T-cell (primary cell): Measurements from ENCODE around the gene GLB1L. TPM values are rescaled to one million over a fixed set of nuclear protein-coding genes. Genes with fewer than 3 reads are reported as not detected.
"Not testable (repeated sequence)": the region's sequence is repeated elsewhere in the genome, so short reads cannot be mapped to it uniquely, and the experiment has no call there.

Experiments
- ATAC-seq, 4 experiments: fragments of 200-7000 bp in 3 of 4; fragments of 150-1000 bp in 1 of 4; cut with Tn5 transposase; replicated peaks in 1 of 4; 1 replicate in 3 of 4; 2 replicates in 1 of 4; pipeline ENCODE4 v1.10.0; 2021; ENCODE audit warnings: moderate library complexity in 3 of 4, mild to moderate bottlenecking in 2 of 4, moderate number of reproducible peaks in 1 of 4
- CTCF ChIA-PET, 2 donors: fragments of 300-600 bp; sonication (Branson Sonifier 250); formaldehyde crosslinking; loops; one replicate each; lab custom pipeline; 2022; ENCODE audit warnings: antibody characterized with exemption in 2 of 2; lab: Charles Lee
- POLR2A ChIA-PET, 2 donors: fragments of 300-600 bp; sonication (Branson Sonifier 250); formaldehyde crosslinking; loops; one replicate each; lab custom pipeline; 2022; ENCODE audit warnings: antibody characterized with exemption in 2 of 2; lab: Charles Lee
- DNase-seq, 35 experiments: peaks; one replicate each; pipeline versions ENCODE4 v3.0.0 to v3.0.0-alpha.2; 2013 to 2023
- H3K27ac ChIP-seq: one replicate; pipeline ENCODE4 v1.5.1; 2013; ENCODE audit warnings: low read length
- H3K27me3 ChIP-seq, 2 experiments: replicated peaks in 1 of 2; 1 replicate in 1 of 2; 2 replicates in 1 of 2; pipeline versions ENCODE4 v1.6.1 to v1.7.0; 2013; ENCODE audit warnings: low read length in 1 of 2, mixed read lengths in 1 of 2; ENCODE audit not compliant: control insufficient read depth in 2 of 2, insufficient read depth in 2 of 2; ENCODE audit errors: extremely low read depth in 1 of 2
- H3K36me3 ChIP-seq, 2 donors: 1 replicate in 1 of 2; 2 replicates in 1 of 2; pipeline versions ENCODE4 v1.6.1 to v1.7.0; 2013; ENCODE audit warnings: low read length in 1 of 2; ENCODE audit not compliant: control insufficient read depth in 2 of 2, insufficient read depth in 1 of 2; ENCODE audit errors: extremely low read depth in 1 of 2
- H3K4me1 ChIP-seq, 2 experiments: 1 replicate in 1 of 2; 2 replicates in 1 of 2; pipeline versions ENCODE4 v1.6.1 to v1.7.0; 2013; ENCODE audit warnings: low read length in 2 of 2, mixed read lengths in 1 of 2; ENCODE audit not compliant: insufficient read depth in 2 of 2, control insufficient read depth in 1 of 2; ENCODE audit errors: extremely low read depth in 1 of 2
- H3K4me3 ChIP-seq, 2 donors: 1 replicate in 1 of 2; 2 replicates in 1 of 2; pipeline versions ENCODE4 v1.5.1 to v1.7.0; 2013; ENCODE audit warnings: mild to moderate bottlenecking in 2 of 2, low read length in 1 of 2, moderate library complexity in 1 of 2; ENCODE audit not compliant: control insufficient read depth in 1 of 2; ENCODE audit errors: extremely low read depth in 1 of 2
- H3K9me3 ChIP-seq: 2 replicates; pipeline ENCODE4 v1.7.0; 2013
- H3K27ac Mint-ChIP-seq, 2 donors: one replicate each; pipeline ENCODE4 v1.8.0; 2020 to 2021; ENCODE audit warnings: mild to moderate bottlenecking in 2 of 2, mixed read lengths in 2 of 2
- H3K27me3 Mint-ChIP-seq, 2 donors: one replicate each; pipeline ENCODE4 v1.8.0; 2021 to 2022; ENCODE audit warnings: mixed read lengths in 2 of 2
- H3K36me3 Mint-ChIP-seq: one replicate; pipeline ENCODE4 v1.8.0; 2021; ENCODE audit warnings: mixed read lengths
- H3K4me1 Mint-ChIP-seq, 3 donors: one replicate each; pipeline ENCODE4 v1.8.0; 2020 to 2022; ENCODE audit warnings: mixed read lengths in 3 of 3, mild to moderate bottlenecking in 1 of 3
- H3K4me3 Mint-ChIP-seq, 3 donors: one replicate each; pipeline ENCODE4 v1.8.0; 2020 to 2022; ENCODE audit warnings: mild to moderate bottlenecking in 3 of 3, mixed read lengths in 3 of 3, moderate library complexity in 3 of 3
- H3K9me3 Mint-ChIP-seq, 3 donors: one replicate each; pipeline ENCODE4 v1.8.0; 2020 to 2022; ENCODE audit warnings: mixed read lengths in 3 of 3
- WGBS: methylation state at CpG from one replicate; pipeline ENCODE4 v1.1.5; 2013; ENCODE audit warnings: missing lambda C conversion rate; ENCODE audit not compliant: insufficient coverage; 5-methylcytosine and 5-hydroxymethylcytosine counted together
- total RNA-seq, 35 experiments: library from RNA in 6 of 35; stranded (reverse) in 6 of 35; fragments of 120-200 nt in 1 of 35; gene quantifications; one replicate each; pipeline versions ENCODE4 v1.2.1 to v1.2.4 and lab custom pipeline; 2013 to 2026

GLB1L gene
- total RNA-seq, 5 donors from 2014 or later (not counting 1 experiment from before 2014, with no cell fraction given), result 1.1 to 3.0 (median 1.8) TPM

DNA sequence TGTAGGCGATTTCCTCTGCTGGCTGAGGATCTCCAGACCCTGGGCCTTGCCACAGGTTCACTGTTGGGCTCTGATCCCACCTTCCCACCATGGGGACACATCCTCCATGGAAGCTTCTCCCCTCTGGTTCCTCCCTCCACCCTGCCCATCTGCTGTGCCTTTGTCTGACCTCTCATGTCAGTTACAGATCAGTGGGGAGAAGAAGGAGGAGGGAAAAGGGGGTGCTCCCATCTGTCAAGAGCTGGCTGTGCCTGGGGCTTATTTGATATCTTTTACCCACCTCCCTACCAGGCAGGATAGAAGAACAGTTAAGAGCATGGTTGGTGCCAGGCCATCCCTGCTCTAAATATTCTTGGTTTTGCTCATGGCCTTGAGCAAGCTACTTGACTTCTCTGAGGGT, 21.6 kb upstream of the GLB1L start:
- H3K27me3 ChIP-seq, result peaks cover 0 to 14% of the 10 kb centered on the region in 2 experiments
- H3K27ac ChIP-seq, result no peak overlapping the region
- no peaks in the 10 kb centered on the region for H3K9me3 ChIP-seq
- no peaks in the 10 kb centered on the region for H3K27me3 Mint-ChIP-seq
- no peaks in the 10 kb centered on the region for H3K36me3 ChIP-seq
- ChIA-PET POLR2A (no interaction called here), CTCF (no interaction called here)
- H3K27ac Mint-ChIP-seq, result no peak overlapping the region
- H3K4me3 ChIP-seq, result no peak overlapping the region
- no peaks in the 10 kb centered on the region for H3K36me3 Mint-ChIP-seq
- no CpG with 5 or more reads among the region's 1 CpG for WGBS
- H3K9me3 Mint-ChIP-seq, result no peaks in the 10 kb centered on the region
- H3K4me1 ChIP-seq, result no peaks in the 10 kb centered on the region
- peaks cover 0 to 1% (median 0%) of the 10 kb centered on the region in 3 donors for H3K4me1 Mint-ChIP-seq
- no peak for DNase-seq
- ATAC-seq, result no peak
- no peak overlapping the region for H3K4me3 Mint-ChIP-seq

DNA sequence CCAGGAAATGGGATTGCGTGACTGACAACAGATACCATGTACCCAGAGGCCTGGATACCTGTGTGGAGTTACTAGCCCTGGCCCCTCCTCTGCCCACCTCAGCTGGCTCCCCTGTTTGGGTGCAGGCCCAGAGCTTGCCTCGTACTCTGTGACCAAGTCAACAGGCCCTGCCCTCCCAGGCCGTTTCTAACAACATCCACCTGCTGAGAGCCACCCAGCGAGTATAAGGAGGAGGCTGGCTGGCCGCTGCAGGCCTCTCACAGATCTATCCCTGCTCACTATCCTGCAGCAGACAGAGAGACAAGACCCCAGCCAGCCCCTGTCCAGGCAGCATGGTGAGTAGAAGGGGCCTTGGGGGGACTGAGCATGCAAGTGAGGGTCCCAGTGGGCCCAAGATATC, 21.0 kb upstream of the GLB1L start:
- peaks cover 0 to 10% of the 10 kb centered on the region in 2 experiments for H3K27me3 ChIP-seq
- CTCF ChIA-PET, result interaction anchor here in 1 of 2 donors (0.7 kb wide), 1 partner anchor 61 kb away, joined by 3 read pairs; no protein-coding TSS in a partner anchor
- no peaks in the 10 kb centered on the region for H3K36me3 ChIP-seq
- H3K4me1 ChIP-seq, result no peaks in the 10 kb centered on the region
- DNase-seq (no peak), ATAC-seq (no peak)
- POLR2A ChIA-PET, result no interaction called here
- no peak overlapping the region for H3K4me3 ChIP-seq
- no peak overlapping the region for H3K4me3 Mint-ChIP-seq
- no peaks in the 10 kb centered on the region for H3K27me3 Mint-ChIP-seq
- WGBS, result 68% methylated on average over 2 of the region's 5 CpGs
- H3K36me3 Mint-ChIP-seq, result no peaks in the 10 kb centered on the region
- no peak overlapping the region for H3K27ac ChIP-seq
- H3K9me3 ChIP-seq, result no peaks in the 10 kb centered on the region
- H3K9me3 Mint-ChIP-seq, result no peaks in the 10 kb centered on the region
- no peak overlapping the region for H3K27ac Mint-ChIP-seq
- peaks cover 0 to 8% (median 0%) of the 10 kb centered on the region in 3 donors for H3K4me1 Mint-ChIP-seq

GRCh38 chr2:219261024-219261855, 16.0 kb upstream of the GLB1L start:
- Mint-ChIP-seq H3K36me3 (no peaks in the 10 kb centered on the region), H3K27ac (no peak overlapping the region), H3K27me3 (peaks cover 3 to 7% of the 10 kb centered on the region in 2 donors), H3K9me3 (no peaks in the 10 kb centered on the region), H3K4me1 (peaks cover 0 to 12% (median 3%) of the 10 kb centered on the region in 3 donors), H3K4me3 (no peak overlapping the region)
- no peaks in the 10 kb centered on the region for H3K36me3 ChIP-seq
- DNase-seq, result no peak
- WGBS, result 70% methylated on average over 2 of the region's 5 CpGs
- H3K9me3 ChIP-seq, result no peaks in the 10 kb centered on the region
- no peak overlapping the region for H3K4me3 ChIP-seq
- no peak for ATAC-seq
- no peaks in the 10 kb centered on the region for H3K4me1 ChIP-seq
- ChIA-PET POLR2A (interaction anchor here in 1 of 2 donors (0.6 to 1.4 kb wide), 4 partner anchors 11 to 957 kb away, joined by 3 to 6 read pairs (median 3); no protein-coding TSS in a partner anchor), CTCF (interaction anchor here in 1 of 2 donors (0.5 to 1.3 kb wide), 2 partner anchors 34 to 968 kb away, joined by 3 to 4 read pairs; no protein-coding TSS in a partner anchor)
- no peaks in the 10 kb centered on the region for H3K27me3 ChIP-seq
- H3K27ac ChIP-seq, result no peak overlapping the region

- CTCF ChIA-PET, result interaction anchor here (0.6 to 1.1 kb wide), 8 partner anchors 9 to 796 kb away, joined by 3 to 7 read pairs (median 3); partner anchors contain the start of genes BCS1L (in 1 of the 2), DNAJB2 (in 1 of the 2) and ZNF142 (in 1 of the 2)
- peaks cover 11 to 20% (median 14%) of the 10 kb centered on the region in 3 donors for H3K4me1 Mint-ChIP-seq
- H3K9me3 Mint-ChIP-seq, H3K4me3 Mint-ChIP-seq, H3K36me3 Mint-ChIP-seq, H3K27me3 Mint-ChIP-seq, H3K27me3 ChIP-seq, H3K4me3 ChIP-seq, H3K27ac ChIP-seq, H3K36me3 ChIP-seq, H3K9me3 ChIP-seq, H3K27ac Mint-ChIP-seq, ATAC-seq, DNase-seq: not testable (repeated sequence)
- 93% methylated on average over 3 of the region's 10 CpGs for WGBS
- H3K4me1 ChIP-seq, result peaks cover 0 to 12% of the 10 kb centered on the region in 2 experiments
- POLR2A ChIA-PET, result interaction anchor here in 1 of 2 donors (0.7 kb wide), 1 partner anchor 208 kb away, joined by 4 read pairs; no protein-coding TSS in a partner anchor
These were observed 13.7 kb upstream of the GLB1L start for GRCh38 chr2:219258942-219259341.

- peaks cover 20 to 40% of the 10 kb centered on the region in 2 experiments for H3K4me1 ChIP-seq
- H3K27ac ChIP-seq, result peak overlapping the region; percentile 94
- 10% methylated on average over 6 of the region's 12 CpGs for WGBS
- Mint-ChIP-seq H3K9me3 (no peaks in the 10 kb centered on the region), H3K36me3 (peaks cover 24% of the 10 kb centered on the region), H3K27me3 (peaks cover 1 to 3% of the 10 kb centered on the region in 2 donors), H3K4me1 (peaks cover 40 to 41% (median 41%) of the 10 kb centered on the region in 3 donors), H3K27ac (peak overlapping the region; percentile 88 to 98), H3K4me3 (peak overlapping the region; percentile 75 to 96 (median 83))
- H3K36me3 ChIP-seq, result peaks cover 13 to 25% of the 10 kb centered on the region in 2 donors
- no peaks in the 10 kb centered on the region for H3K27me3 ChIP-seq
- H3K9me3 ChIP-seq, result no peaks in the 10 kb centered on the region
- DNase-seq, result peak in 19 of 35 experiments; percentile 17 to 72 (median 36)
- peak; percentile 18 to 33 (median 21) for ATAC-seq
- POLR2A ChIA-PET, result interaction anchor here (0.6 to 2.7 kb wide), 10 partner anchors 10 to 968 kb away, joined by 3 to 32 read pairs (median 7); partner anchors contain the start of genes GLB1L (in 2 of the 2), STK16 (in 2 of the 2), ANKZF1 (in 1 of the 2) and ATG9A (in 1 of the 2)
- CTCF ChIA-PET, result interaction anchor here (0.6 to 2.7 kb wide), 18 partner anchors 8 to 78 kb away, joined by 3 to 38 read pairs (median 5); partner anchors contain the start of genes ANKZF1 (in 1 of the 2), ATG9A (in 1 of the 2), CNPPD1 (in 1 of the 2) and DNAJB2 (in 1 of the 2)
- H3K4me3 ChIP-seq, result peak overlapping the region; percentile 95 to 99
These were observed 9.5 kb upstream of the GLB1L start for GRCh38 chr2:219254590-219255201.
